Spleen (tissue), 11 donors: ENCODE results near the gene LMF1. TPM values are rescaled to one million over a fixed set of nuclear protein-coding genes. Genes with fewer than 3 reads are reported as not detected.
A peak's percentile ranks its signal among the peaks of the same experiment; 100 is the strongest.

Experiments used
- DNase-seq: peaks from one replicate; pipeline ENCODE4 v3.0.0-alpha.2; 2020
- H3K27ac ChIP-seq, 8 donors: fragments of 200-600 bp; sonication (generic) in 7 of 8; 1 replicate in 4 of 8; 2 replicates in 4 of 8; pipeline versions ENCODE4 v1.5.0 to v1.8.0; 2016 to 2021; ENCODE audit warnings: inconsistent platforms in 4 of 8, mild to moderate bottlenecking in 4 of 8, moderate library complexity in 1 of 8
- H3K27me3 ChIP-seq, 7 donors: fragments of 200-600 bp; sonication (generic) in 6 of 7; replicated peaks in 1 of 7; 1 replicate in 4 of 7; 2 replicates in 3 of 7; pipeline versions ENCODE4 v1.5.0 to v1.8.0; 2016 to 2021; ENCODE audit warnings: inconsistent platforms in 3 of 7, mild to moderate bottlenecking in 1 of 7
- H3K36me3 ChIP-seq, 6 donors: fragments of 200-600 bp; sonication (generic) in 5 of 6; 1 replicate in 4 of 6; 2 replicates in 2 of 6; pipeline versions ENCODE4 v1.5.0 to v1.8.0; 2016 to 2021; ENCODE audit warnings: inconsistent platforms in 2 of 6
- H3K4me1 ChIP-seq, 6 donors: fragments of 200-600 bp; sonication (generic) in 5 of 6; 1 replicate in 3 of 6; 2 replicates in 3 of 6; pipeline versions ENCODE4 v1.5.0 to v1.8.0; 2016 to 2021; ENCODE audit warnings: inconsistent platforms in 3 of 6
- H3K4me3 ChIP-seq, 8 donors: fragments of 200-600 bp; sonication (generic) in 7 of 8; 1 replicate in 4 of 8; 2 replicates in 4 of 8; pipeline versions ENCODE4 v1.5.0 to v1.8.0; 2016 to 2021; ENCODE audit warnings: inconsistent platforms in 4 of 8, mild to moderate bottlenecking in 4 of 8, moderate library complexity in 2 of 8
- H3K9me3 ChIP-seq, 8 donors: fragments of 200-600 bp; sonication (generic) in 7 of 8; 1 replicate in 4 of 8; 2 replicates in 4 of 8; pipeline versions ENCODE4 v1.5.0 to v1.8.0; 2016 to 2021; ENCODE audit warnings: inconsistent platforms in 4 of 8
- POLR2A ChIP-seq, 3 donors: fragments of 450-650 bp; IDR thresholded peaks; one replicate each; pipeline ENCODE4 v1.5.1; 2017; ENCODE audit warnings: antibody characterized with exemption in 3 of 3, mild to moderate bottlenecking in 1 of 3
- POLR2AphosphoS5 ChIP-seq, 3 donors: sonication (generic); formaldehyde crosslinking; IDR thresholded peaks; one replicate each; pipeline ENCODE4 v1.5.1; 2017; ENCODE audit warnings: antibody characterized with exemption in 3 of 3
- WGBS, 5 donors: extraction: QIAGEN DNeasy Blood & Tissue Kit in 3 of 5; methylation state at CpG; one replicate each; pipeline versions ENCODE4 v1.1.5 to v1.1.7; 2013 to 2018; 5-methylcytosine and 5-hydroxymethylcytosine counted together
- intact Hi-C: fragments of 100-400 bp; cut with DNase I; formaldehyde crosslinking; loops from one replicate; pipeline ENCODE4 v1.15.0; 2023; ENCODE audit warnings: low total_unique reads
- polyA plus RNA-seq, 3 donors: library from polyadenylated mRNA; stranded (reverse); fragments of 200-250 nt; gene quantifications; one replicate each; pipeline ENCODE4 v1.2.1, GENCODE V29; 2013
- total RNA-seq, 7 donors: library from RNA; depleted of rRNA in 3 of 7; stranded (reverse); fragments of >200 nt in 3 of 7; fragmentation: NEBNext Ultra II Directional in 4 of 7; extraction: Animal tissue kit (Norgen Biotek cat#: 25700) in 4 of 7; gene quantifications; one replicate each; pipeline versions ENCODE4 v1.1.0 to v1.2.1, GENCODE V29; 2016 to 2021
- TF ChIP-seq, protein P1 (sequence below), 11 experiments: fragments of 200-600 bp in 7 of 11; fragments of 450-650 bp in 4 of 11; sonication (generic) in 4 of 11; IDR thresholded peaks in 8 of 11; conservative IDR thresholded peaks in 3 of 11; 1 replicate in 7 of 11; 2 replicates in 4 of 11; pipeline versions ENCODE4 v1.4.0 to v1.8.0; 2016 to 2021; ENCODE audit warnings: antibody characterized with exemption in 11 of 11, inconsistent platforms in 4 of 11, mild to moderate bottlenecking in 1 of 11
- donor health status: healthy with polysubstance abuse.
- donor health status: DM: no; HTN: no; CAD: no; lungs with moderate emphysema.
- donor health status: DM: no; HTN: no; CAD: no.
- donor health status: Bipolar disorder and iron deficiency.
- donor health status: healthy.
- donor health status: DM: no; HTN: no; CAD: no.
- donor health status: DM: yes; HTN: yes; CAD: no.

The LMF1 gene
- total and polyA plus RNA-seq, 10 donors, result 10.4 to 57.6 (median 32.5) TPM

DNA sequence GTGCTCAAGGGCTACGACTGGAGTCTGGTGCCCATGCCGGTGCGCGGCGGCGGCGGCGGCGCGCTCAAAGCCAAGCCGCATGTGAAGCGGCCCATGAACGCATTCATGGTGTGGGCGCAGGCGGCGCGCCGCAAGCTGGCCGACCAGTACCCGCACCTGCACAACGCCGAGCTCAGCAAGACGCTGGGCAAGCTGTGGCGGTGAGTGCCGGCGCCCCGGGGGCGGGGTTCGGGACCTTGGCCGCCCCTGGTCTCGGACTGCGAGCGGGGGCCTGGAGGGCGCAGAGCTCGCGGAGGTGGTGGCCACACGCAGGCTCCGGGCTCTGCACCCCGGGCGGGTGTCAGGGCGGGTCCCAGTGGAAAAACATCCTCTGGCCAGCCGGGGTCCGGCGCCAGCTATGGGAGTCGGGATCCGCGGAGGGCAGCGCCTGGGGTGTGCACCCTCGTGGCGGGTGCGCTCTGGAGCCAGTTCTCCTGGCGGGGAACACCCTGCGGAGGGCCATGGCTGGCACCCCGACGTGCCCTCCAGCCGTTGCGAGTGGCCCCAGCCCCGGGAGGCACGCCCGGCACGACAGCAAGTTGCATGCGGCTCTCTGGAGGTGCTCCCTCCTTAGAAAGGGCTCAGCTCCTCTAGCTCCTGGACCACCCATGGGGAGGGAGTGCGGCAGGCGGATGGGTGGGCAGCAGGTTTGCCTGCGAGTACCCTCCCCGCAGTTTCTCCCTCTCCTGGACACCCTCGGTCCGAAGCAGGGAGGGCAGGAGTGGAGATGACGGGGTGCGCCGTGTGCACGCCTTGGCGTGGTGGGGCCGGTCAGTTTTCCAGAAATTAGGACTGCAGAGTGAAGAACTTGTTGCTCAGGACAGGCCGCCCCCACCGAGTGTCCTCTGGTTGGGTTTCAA lies 11.6 kb upstream of the LMF1 start:
- Histone ChIP-seq H3K27ac (no peak overlapping the region), H3K4me1 (peaks cover 14 to 49% (median 33%) of the 10 kb centered on the region in 6 donors), H3K36me3 (no peaks in the 10 kb centered on the region), H3K9me3 (no peaks in the 10 kb centered on the region), H3K27me3 (peaks cover 0 to 70% (median 29%) of the 10 kb centered on the region in 7 donors), H3K4me3 (peak overlapping the region; percentile 3 to 76 (median 53))
- TF ChIP-seq POLR2AphosphoS5 (IDR thresholded peaks at IDR 0.05) (no peak), POLR2A (IDR thresholded peaks at IDR 0.05) (no peak)
- TF ChIP-seq, protein P1, sequence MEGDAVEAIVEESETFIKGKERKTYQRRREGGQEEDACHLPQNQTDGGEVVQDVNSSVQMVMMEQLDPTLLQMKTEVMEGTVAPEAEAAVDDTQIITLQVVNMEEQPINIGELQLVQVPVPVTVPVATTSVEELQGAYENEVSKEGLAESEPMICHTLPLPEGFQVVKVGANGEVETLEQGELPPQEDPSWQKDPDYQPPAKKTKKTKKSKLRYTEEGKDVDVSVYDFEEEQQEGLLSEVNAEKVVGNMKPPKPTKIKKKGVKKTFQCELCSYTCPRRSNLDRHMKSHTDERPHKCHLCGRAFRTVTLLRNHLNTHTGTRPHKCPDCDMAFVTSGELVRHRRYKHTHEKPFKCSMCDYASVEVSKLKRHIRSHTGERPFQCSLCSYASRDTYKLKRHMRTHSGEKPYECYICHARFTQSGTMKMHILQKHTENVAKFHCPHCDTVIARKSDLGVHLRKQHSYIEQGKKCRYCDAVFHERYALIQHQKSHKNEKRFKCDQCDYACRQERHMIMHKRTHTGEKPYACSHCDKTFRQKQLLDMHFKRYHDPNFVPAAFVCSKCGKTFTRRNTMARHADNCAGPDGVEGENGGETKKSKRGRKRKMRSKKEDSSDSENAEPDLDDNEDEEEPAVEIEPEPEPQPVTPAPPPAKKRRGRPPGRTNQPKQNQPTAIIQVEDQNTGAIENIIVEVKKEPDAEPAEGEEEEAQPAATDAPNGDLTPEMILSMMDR (IDR thresholded peaks at IDR 0.05 in 8 of 11, conservative IDR thresholded peaks at IDR 0.05 in 3 of 11), result no peak
- WGBS, 5 donors, result 18 to 35% (median 24%) methylated on average over 36 to 76 of the region's 76 CpGs
- intact Hi-C loops, result no loop called here
- no peak for DNase-seq

DNA sequence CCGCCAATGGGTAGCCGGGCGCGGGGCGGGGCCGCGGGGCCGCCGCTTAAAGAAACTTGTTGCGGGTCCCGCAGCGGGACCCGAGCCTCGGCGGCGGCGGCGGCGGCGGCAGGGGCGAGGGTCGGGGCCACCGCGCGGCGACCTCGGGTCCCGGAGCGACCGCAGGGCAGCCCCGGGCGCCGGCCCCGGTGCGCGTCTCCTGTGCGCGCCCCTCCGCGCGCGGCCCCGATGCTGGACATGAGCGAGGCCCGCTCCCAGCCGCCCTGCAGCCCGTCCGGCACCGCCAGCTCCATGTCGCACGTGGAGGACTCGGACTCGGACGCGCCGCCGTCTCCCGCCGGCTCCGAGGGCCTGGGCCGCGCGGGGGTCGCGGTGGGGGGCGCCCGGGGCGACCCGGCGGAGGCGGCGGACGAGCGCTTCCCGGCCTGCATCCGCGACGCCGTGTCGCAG lies 10.9 kb upstream of the LMF1 start, which contains the start of gene SOX8:
Gene SOX8 (plus strand): TSS at position 76 of the 450 bp plus-strand sequence. CDS start 153 bp downstream, at position 229.
- DNase-seq, result no peak
- Histone ChIP-seq H3K36me3 (no peaks in the 10 kb centered on the region), H3K4me1 (peaks cover 14 to 55% (median 37%) of the 10 kb centered on the region in 6 donors), H3K27ac (no peak within 1 kb of the TSS), H3K4me3 (peak within 1 kb of the TSS; percentile 20 to 76 (median 53)), H3K9me3 (no peaks in the 10 kb centered on the region), H3K27me3 (peaks cover 0 to 66% (median 29%) of the 10 kb centered on the region in 7 donors)
- 0 to 2% (median 1%) methylated on average over 13 to 80 of the region's 80 CpGs for WGBS, 5 donors
- TF ChIP-seq, protein P1 (IDR thresholded peaks at IDR 0.05 in 8 of 11, conservative IDR thresholded peaks at IDR 0.05 in 3 of 11), result no peak
- TF ChIP-seq POLR2AphosphoS5 (IDR thresholded peaks at IDR 0.05), result no peak
- no peak for TF ChIP-seq POLR2A (IDR thresholded peaks at IDR 0.05)
- intact Hi-C loops, result no loop called here

- H3K27me3 ChIP-seq, result peaks cover 0 to 73% (median 29%) of the 10 kb centered on the region in 7 donors
- TF ChIP-seq POLR2A (IDR thresholded peaks at IDR 0.05), result no peak
- TF ChIP-seq, protein P1 (IDR thresholded peaks at IDR 0.05 in 8 of 11, conservative IDR thresholded peaks at IDR 0.05 in 3 of 11), result no peak
- no peak for TF ChIP-seq POLR2AphosphoS5 (IDR thresholded peaks at IDR 0.05)
- no peak for DNase-seq
- WGBS, 5 donors, result 0 to 4% (median 0%) methylated on average over 2 to 31 of the region's 31 CpGs
- H3K4me1 ChIP-seq, result peaks cover 14 to 67% (median 47%) of the 10 kb centered on the region in 6 donors
- intact Hi-C loops, result no loop called here
- no peak overlapping the region for H3K27ac ChIP-seq
- H3K9me3 ChIP-seq, result no peaks in the 10 kb centered on the region
- no peaks in the 10 kb centered on the region for H3K36me3 ChIP-seq
- H3K4me3 ChIP-seq, result peak overlapping the region; percentile 20 to 76 (median 53)
Observed at GRCh38 chr16:980595-980854, 9.7 kb upstream of the LMF1 start.
